ENCODE measurements around the gene SIRPG. TPM values are rescaled to one million over a fixed set of nuclear protein-coding genes. Genes with fewer than 3 reads are reported as not detected.
A peak's percentile ranks its signal among the peaks of the same experiment; 100 is the strongest.

Gene SIRPG
- total and polyA plus RNA-seq, 2 of the 13 experiments (the other 11 are each of a cell fraction or from before 2014, with no cell fraction given): not detected

- TF ChIP-seq, protein P1, sequence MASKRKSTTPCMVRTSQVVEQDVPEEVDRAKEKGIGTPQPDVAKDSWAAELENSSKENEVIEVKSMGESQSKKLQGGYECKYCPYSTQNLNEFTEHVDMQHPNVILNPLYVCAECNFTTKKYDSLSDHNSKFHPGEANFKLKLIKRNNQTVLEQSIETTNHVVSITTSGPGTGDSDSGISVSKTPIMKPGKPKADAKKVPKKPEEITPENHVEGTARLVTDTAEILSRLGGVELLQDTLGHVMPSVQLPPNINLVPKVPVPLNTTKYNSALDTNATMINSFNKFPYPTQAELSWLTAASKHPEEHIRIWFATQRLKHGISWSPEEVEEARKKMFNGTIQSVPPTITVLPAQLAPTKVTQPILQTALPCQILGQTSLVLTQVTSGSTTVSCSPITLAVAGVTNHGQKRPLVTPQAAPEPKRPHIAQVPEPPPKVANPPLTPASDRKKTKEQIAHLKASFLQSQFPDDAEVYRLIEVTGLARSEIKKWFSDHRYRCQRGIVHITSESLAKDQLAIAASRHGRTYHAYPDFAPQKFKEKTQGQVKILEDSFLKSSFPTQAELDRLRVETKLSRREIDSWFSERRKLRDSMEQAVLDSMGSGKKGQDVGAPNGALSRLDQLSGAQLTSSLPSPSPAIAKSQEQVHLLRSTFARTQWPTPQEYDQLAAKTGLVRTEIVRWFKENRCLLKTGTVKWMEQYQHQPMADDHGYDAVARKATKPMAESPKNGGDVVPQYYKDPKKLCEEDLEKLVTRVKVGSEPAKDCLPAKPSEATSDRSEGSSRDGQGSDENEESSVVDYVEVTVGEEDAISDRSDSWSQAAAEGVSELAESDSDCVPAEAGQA (IDR thresholded peaks at IDR 0.05; ENCODE audit: low read depth): no peak
- TF ChIP-seq, protein P1 (CRISPR knock-in tag; IDR thresholded peaks at IDR 0.05; ENCODE audit: borderline replicate concordance): no peak
- TF ChIP-seq, protein P2, sequence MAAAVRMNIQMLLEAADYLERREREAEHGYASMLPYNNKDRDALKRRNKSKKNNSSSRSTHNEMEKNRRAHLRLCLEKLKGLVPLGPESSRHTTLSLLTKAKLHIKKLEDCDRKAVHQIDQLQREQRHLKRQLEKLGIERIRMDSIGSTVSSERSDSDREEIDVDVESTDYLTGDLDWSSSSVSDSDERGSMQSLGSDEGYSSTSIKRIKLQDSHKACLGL (CRISPR knock-in tag; IDR thresholded peaks at IDR 0.05): no peak
- TF ChIP-seq ATF4 (CRISPR knock-in tag; IDR thresholded peaks at IDR 0.05) (no peak), ZNF44 (CRISPR knock-in tag; IDR thresholded peaks at IDR 0.05) (no peak), DBP (CRISPR knock-in tag; IDR thresholded peaks at IDR 0.05; ENCODE audit: not compliant biosample characterization) (no peak), ZNF780A (CRISPR knock-in tag; IDR thresholded peaks at IDR 0.05) (no peak), ZBED4 (CRISPR knock-in tag; IDR thresholded peaks at IDR 0.05; ENCODE audit: borderline replicate concordance) (no peak), ZNF329 (CRISPR knock-in tag; IDR thresholded peaks at IDR 0.05; ENCODE audit: low read depth) (no peak), RARG (CRISPR knock-in tag; IDR thresholded peaks at IDR 0.05; ENCODE audit: low read depth) (no peak), MTA3 (CRISPR knock-in tag; IDR thresholded peaks at IDR 0.05) (no peak), KDM4B (CRISPR knock-in tag; IDR thresholded peaks at IDR 0.05) (no peak), KLF16 (CRISPR knock-in tag; IDR thresholded peaks at IDR 0.05) (peak in 1 of 2 experiments; percentile 62; a peak in 1 of 4 replicates), KAT8 (CRISPR knock-in tag; IDR thresholded peaks at IDR 0.05) (peak; percentile 59; the same call in 1 of the 2 replicates), ARHGAP35 (CRISPR knock-in tag; IDR thresholded peaks at IDR 0.05; ENCODE audit: borderline replicate concordance) (no peak)
- TF ChIP-seq, protein P3, sequence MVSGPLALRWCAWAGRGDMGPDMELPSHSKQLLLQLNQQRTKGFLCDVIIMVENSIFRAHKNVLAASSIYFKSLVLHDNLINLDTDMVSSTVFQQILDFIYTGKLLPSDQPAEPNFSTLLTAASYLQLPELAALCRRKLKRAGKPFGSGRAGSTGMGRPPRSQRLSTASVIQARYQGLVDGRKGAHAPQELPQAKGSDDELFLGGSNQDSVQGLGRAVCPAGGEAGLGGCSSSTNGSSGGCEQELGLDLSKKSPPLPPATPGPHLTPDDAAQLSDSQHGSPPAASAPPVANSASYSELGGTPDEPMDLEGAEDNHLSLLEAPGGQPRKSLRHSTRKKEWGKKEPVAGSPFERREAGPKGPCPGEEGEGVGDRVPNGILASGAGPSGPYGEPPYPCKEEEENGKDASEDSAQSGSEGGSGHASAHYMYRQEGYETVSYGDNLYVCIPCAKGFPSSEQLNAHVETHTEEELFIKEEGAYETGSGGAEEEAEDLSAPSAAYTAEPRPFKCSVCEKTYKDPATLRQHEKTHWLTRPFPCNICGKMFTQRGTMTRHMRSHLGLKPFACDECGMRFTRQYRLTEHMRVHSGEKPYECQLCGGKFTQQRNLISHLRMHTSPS (CRISPR knock-in tag; IDR thresholded peaks at IDR 0.05; ENCODE audit: low read depth): no peak
These were observed 21.0 kb downstream of the SIRPG start (continued) for GRCh38 chr20:1636621-1637020.
